CD4-positive, alpha-beta T cell treated with Interleukin-2 at 100 ng/mL for 4 hours (primary cell): ENCODE measurements around the gene STK36.
A peak's percentile ranks its signal among the peaks of the same experiment; 100 is the strongest.

ENCODE experiments used
- DNase-seq: peaks from one replicate; pipeline ENCODE4 v3.0.0-alpha.2; 2020; ENCODE audit warnings: low spot score

Gene STK36

GRCh38 chr2:218671654-218672566 is at the start of gene STK36, which contains the start of gene RNF25:
Gene STK36, plus strand, starts transcription at chr2:218672086. Its CDS starts 744 bp downstream, at chr2:218672830.
Gene RNF25, minus strand, starts transcription at chr2:218672002. Its CDS starts 32 bp downstream, at chr2:218671970.
- DNase-seq = peak; percentile 82

GRCh38 chr2:218622606-218623365 is 49.1 kb upstream of the STK36 start:
- DNase-seq = no peak

GRCh38 chr2:218623366-218623705 is 48.5 kb upstream of the STK36 start:
- no peak for DNase-seq

- DNase-seq = no peak
Observed at GRCh38 chr2:218626369-218626768, 45.5 kb upstream of the STK36 start.

GRCh38 chr2:218627939-218628338 is 43.9 kb upstream of the STK36 start:
- DNase-seq = no peak

- DNase-seq = no peak
Observed at GRCh38 chr2:218631837-218632236, 40.0 kb upstream of the STK36 start.

GRCh38 chr2:218635719-218636118 is 36.2 kb upstream of the STK36 start:
- DNase-seq = no peak

- no peak for DNase-seq
Observed at GRCh38 chr2:218638372-218638771, 33.5 kb upstream of the STK36 start.

- DNase-seq = no peak
Observed at GRCh38 chr2:218642121-218642656, 29.7 kb upstream of the STK36 start.

GRCh38 chr2:218642786-218643185 is 29.1 kb upstream of the STK36 start:
- no peak for DNase-seq

GRCh38 chr2:218643751-218644310 is 28.1 kb upstream of the STK36 start:
- DNase-seq = no peak

- DNase-seq = no peak
Observed at GRCh38 chr2:218644721-218645120, 27.2 kb upstream of the STK36 start.

GRCh38 chr2:218645126-218645525 is 26.8 kb upstream of the STK36 start:
- DNase-seq = no peak

- DNase-seq = peak; percentile 62
Observed at GRCh38 chr2:218648088-218648786, 23.6 kb upstream of the STK36 start.

- DNase-seq = no peak
Observed at GRCh38 chr2:218648787-218649100, 23.1 kb upstream of the STK36 start.

GRCh38 chr2:218655751-218656150 is 16.1 kb upstream of the STK36 start:
- no peak for DNase-seq

- peak; percentile 54 for DNase-seq
Observed at GRCh38 chr2:218658671-218659257, 13.1 kb upstream of the STK36 start.

GRCh38 chr2:218659258-218659987 is 12.5 kb upstream of the STK36 start, which contains the start of the genes BCS1L and ZNF142:
Gene BCS1L, plus strand, starts transcription at chr2:218659683. Its CDS starts 1,305 bp downstream, at chr2:218660988.
Gene ZNF142, minus strand, starts transcription at chr2:218659623. Its CDS starts 3,194 bp downstream, at chr2:218656429.
- peak; percentile 95 for DNase-seq

- no peak for DNase-seq
Observed at GRCh38 chr2:218659988-218660358, 11.9 kb upstream of the STK36 start.

GRCh38 chr2:218662377-218662776 is 9.5 kb upstream of the STK36 start:
- no peak for DNase-seq

GRCh38 chr2:218662827-218663226 is 9.1 kb upstream of the STK36 start:
- no peak for DNase-seq
